AG09319 (cell line): ENCODE data around the gene KCNH6.

Source experiments
- DNase-seq: peaks from one replicate; pipeline ENCODE4 v3.0.0-alpha.2; 2010; ENCODE audit warnings: low read depth; ENCODE audit errors: extremely low read depth
- TF ChIP-seq, protein P1 (sequence below): IDR thresholded peaks from 2 replicates; pipeline ENCODE4 v1.5.1; 2011; ENCODE audit warnings: low read depth, mild to moderate bottlenecking, inconsistent platforms, low read length, moderate library complexity

Gene KCNH6

DNA sequence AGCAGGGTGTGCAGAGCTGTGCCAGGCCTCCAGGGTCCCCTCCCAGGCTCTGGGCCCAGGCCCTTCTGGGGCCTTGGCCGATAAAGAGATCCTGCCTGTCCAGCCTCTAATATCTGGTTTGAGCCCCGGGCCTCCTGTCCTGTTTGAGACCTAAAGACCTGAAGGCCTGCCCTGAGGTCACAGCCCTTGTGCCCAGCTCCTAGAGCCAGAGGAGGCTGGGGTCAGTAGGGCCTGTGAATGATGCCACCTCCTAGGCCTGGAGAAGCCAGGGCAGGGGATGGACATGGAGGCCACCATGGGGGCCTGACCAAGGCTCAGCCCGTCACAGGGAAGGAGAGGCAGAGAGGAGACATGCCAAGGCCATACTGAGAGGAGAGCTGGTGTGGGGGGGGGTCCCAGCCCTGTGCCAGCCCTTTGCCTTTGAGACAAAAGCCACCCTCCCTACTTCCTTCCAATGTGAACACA, 7.4 kb downstream of the KCNH6 start:
- TF ChIP-seq, protein P1, sequence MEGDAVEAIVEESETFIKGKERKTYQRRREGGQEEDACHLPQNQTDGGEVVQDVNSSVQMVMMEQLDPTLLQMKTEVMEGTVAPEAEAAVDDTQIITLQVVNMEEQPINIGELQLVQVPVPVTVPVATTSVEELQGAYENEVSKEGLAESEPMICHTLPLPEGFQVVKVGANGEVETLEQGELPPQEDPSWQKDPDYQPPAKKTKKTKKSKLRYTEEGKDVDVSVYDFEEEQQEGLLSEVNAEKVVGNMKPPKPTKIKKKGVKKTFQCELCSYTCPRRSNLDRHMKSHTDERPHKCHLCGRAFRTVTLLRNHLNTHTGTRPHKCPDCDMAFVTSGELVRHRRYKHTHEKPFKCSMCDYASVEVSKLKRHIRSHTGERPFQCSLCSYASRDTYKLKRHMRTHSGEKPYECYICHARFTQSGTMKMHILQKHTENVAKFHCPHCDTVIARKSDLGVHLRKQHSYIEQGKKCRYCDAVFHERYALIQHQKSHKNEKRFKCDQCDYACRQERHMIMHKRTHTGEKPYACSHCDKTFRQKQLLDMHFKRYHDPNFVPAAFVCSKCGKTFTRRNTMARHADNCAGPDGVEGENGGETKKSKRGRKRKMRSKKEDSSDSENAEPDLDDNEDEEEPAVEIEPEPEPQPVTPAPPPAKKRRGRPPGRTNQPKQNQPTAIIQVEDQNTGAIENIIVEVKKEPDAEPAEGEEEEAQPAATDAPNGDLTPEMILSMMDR: no peak
- DNase-seq: no peak

DNA sequence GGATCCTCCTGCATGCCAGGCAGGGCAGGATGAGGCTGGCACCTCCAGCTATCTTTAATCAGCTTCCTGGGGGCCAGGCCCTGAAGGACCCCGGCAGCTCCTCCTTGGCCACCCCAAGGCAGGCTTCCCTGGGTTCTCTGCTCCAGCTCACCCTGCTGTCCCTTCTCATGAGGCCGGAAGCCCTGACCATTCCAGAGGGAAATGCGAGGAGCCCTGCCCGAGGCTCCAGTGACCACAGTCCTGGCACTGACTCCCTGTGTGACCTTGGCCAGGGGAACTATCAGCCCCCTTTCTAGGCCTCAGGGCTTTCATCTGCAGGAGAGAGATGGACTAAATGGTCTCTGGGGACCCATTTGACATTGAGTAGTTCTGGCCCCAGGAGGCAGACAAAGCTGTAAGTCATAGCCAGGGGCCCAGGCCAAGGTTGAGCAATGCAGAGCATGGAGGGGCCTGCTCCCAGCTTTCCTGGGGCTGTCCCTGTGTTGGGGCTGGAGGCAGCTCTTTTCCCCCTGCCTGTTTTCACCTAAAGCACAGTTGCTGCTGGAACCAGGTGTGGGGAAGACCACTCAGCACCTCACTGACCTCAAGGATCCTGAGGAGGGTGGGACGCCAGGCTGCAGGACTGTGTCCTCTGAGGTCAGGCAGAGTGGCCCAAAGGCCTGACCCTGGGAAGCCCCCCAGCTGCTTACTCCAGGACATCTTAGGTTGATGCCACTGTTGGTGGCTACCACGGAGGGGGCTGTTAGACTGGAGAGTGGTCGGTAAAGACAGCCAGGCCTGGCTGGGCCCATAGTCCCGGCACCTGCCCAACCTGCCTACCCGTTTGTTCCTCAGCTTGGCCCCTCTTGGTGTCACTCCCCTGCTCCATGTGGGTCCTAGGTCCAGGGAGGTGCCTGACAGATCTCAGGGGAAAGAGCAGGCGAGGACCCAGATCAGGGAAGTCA, 8.1 kb downstream of the KCNH6 start:
- TF ChIP-seq, protein P1: no peak
- no peak for DNase-seq

DNA sequence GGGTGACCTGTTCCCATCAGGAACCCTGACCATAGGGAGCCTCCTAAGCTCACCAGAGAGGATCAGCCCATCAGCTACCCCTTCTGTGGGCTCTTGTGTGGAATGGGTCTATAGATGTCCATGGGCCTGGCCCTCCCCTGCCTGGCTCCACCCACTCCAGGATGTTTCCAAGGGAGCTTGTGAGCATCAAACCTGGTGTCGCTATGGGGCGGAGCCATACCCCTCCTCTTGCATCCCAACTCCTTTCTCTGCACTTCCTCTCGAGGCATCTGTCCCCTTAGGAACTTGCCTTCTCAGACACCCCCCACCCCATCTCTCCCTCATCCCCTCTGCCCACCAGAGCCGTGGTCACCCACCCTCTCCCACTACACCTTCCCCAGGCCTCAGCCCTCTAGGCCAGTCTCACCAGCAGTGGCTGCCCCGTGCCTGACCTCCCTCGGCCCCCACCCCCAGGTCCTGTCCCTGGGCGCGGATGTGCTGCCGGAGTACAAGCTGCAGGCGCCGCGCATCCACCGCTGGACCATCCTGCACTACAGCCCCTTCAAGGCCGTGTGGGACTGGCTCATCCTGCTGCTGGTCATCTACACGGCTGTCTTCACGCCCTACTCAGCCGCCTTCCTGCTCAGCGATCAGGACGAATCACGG, 10.4 kb downstream of the KCNH6 start:
- DNase-seq: no peak
- TF ChIP-seq, protein P1: no peak

DNA sequence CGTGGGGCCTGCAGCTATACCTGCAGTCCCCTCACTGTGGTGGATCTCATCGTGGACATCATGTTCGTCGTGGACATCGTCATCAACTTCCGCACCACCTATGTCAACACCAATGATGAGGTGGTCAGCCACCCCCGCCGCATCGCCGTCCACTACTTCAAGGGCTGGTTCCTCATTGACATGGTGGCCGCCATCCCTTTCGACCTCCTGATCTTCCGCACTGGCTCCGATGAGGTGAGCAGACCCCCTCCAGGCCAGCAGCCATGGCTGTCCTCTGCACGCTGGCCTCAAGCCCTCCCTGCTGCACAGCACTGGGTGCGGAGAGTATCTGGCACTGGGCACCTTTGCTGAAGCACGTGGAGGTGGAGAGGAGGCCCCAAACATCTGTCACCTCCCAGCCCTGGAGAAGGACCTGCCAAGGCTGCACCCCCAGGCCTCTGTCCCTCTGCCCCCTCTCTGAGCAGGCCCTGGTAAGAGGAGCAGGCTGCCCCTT, 11.0 kb downstream of the KCNH6 start:
- TF ChIP-seq, protein P1: no peak
- DNase-seq: no peak

DNA sequence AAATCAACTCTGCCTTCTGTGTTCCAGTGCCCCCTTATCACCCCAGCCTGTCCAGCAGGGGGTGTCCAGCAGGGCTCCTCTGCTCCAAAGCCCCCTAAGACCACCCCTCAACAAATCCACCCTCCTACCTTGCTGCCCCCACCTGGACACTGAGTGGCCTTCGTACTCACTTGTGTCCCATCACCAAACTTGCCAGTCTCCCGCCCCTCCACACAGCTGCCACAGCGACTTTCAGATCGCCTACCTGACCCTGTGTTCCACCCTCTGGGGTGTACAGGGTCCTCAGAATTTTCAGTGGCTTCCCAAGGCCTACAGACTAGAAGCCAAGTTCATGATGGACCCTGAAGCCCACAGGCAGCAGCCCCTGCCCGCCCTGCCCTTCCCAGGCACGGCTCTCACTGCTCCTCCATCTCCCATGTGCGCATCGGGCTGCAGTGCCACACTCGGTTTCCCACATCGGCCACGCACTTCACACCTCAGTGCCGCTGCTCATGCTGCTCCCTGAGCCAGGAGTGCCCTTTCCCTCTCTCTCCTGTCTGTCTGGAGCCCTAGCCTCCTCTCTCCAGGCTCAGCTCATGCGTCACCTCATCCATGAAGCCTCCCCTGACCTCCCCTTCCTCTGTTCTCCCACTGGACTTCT, 11.8 kb downstream of the KCNH6 start:
- TF ChIP-seq, protein P1: no peak
- no peak for DNase-seq

DNA sequence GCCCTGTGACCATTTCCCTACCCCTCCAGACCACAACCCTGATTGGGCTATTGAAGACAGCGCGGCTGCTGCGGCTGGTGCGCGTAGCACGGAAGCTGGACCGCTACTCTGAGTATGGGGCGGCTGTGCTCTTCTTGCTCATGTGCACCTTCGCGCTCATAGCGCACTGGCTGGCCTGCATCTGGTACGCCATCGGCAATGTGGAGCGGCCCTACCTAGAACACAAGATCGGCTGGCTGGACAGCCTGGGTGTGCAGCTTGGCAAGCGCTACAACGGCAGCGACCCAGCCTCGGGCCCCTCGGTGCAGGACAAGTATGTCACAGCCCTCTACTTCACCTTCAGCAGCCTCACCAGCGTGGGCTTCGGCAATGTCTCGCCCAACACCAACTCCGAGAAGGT, 12.5 kb downstream of the KCNH6 start:
- TF ChIP-seq, protein P1: no peak
- no peak for DNase-seq
